Measurements from ENCODE around the gene SIRT2. TPM values are rescaled to one million over a fixed set of nuclear protein-coding genes. Genes with fewer than 3 reads are reported as not detected.

Gene SIRT2
- total RNA-seq, 1 experiment from 2014 or later, result 8.4 TPM

DNA sequence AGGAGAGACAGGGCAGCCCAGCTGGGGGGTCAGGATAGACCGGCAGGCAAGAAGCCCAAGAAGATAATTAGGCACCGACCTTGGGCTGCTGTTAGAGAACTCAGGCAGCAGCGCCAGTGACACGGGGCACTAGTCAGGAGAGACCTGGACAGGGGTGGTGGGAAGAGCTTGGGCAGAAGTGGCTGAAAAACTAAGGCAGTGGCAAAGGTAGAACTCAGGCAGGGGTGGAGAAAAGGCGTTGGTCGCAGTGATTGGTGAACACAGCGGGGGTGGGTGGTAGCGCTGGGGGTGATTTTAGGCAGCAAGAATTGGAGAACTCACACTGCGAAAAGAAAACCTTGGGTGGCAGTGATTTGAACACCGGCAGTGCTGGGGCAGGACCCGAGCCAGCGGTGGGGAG is 8.3 kb upstream of the SIRT2 start:
- Histone ChIP-seq H2BK20ac (ENCODE audit: low read depth, low read length, poor library complexity, severe bottlenecking) (no peak overlapping the region), H2AK5ac (ENCODE audit: insufficient read length, low read length) (no peak overlapping the region), H3K79me2 (ENCODE audit: insufficient read depth, low read length) (no peaks in the 10 kb centered on the region), H2BK5ac (ENCODE audit: insufficient read length, low read length) (no peak overlapping the region), H3K56ac (ENCODE audit: insufficient read length, low read depth, low read length) (no peak overlapping the region), H3K14ac (ENCODE audit: insufficient read depth, low read length) (no peak overlapping the region), H3K18ac (ENCODE audit: insufficient read length, low read depth, low read length) (no peak overlapping the region), H3K23ac (ENCODE audit: insufficient read length, low read depth, low read length) (no peak overlapping the region), H4K20me1 (ENCODE audit: control insufficient read depth, insufficient read depth, insufficient read length) (no peaks in the 10 kb centered on the region), H4K8ac (replicated peaks; ENCODE audit: insufficient read length, low read depth, low read length) (no peak overlapping the region), H2BK120ac (ENCODE audit: low read depth, low read length, poor library complexity, severe bottlenecking) (no peak overlapping the region), H3K79me1 (ENCODE audit: insufficient read depth, low read depth, low read length, poor library complexity, severe bottlenecking) (no peaks in the 10 kb centered on the region), H3K23me2 (ENCODE audit: insufficient read length, low read depth, low read length, poor library complexity, severe bottlenecking) (no peaks in the 10 kb centered on the region), H3K9me3 (ENCODE audit: control insufficient read depth, low read depth, low read length) (no peaks in the 10 kb centered on the region), H2AFZ (ENCODE audit: low read length) (no peak overlapping the region), H3K27me3 (ENCODE audit: insufficient read depth, low read length) (no peaks in the 10 kb centered on the region), H3K9ac (ENCODE audit: extremely low read depth, insufficient read length, low read length) (no peak overlapping the region), H3K4me2 (ENCODE audit: insufficient read depth, insufficient read length, low read length) (no peak overlapping the region), H3T11ph (ENCODE audit: low read length) (no peak overlapping the region), H3K4ac (ENCODE audit: low read depth, low read length) (no peak overlapping the region), H4K5ac (ENCODE audit: insufficient read length, low read depth, low read length) (no peak overlapping the region), H2BK15ac (ENCODE audit: low read depth, low read length) (no peak overlapping the region), H3K27ac (ENCODE audit: insufficient read length, low read depth, low read length) (no peak overlapping the region), H2BK12ac (ENCODE audit: insufficient read length, low read depth, low read length) (no peak overlapping the region), H4K91ac (ENCODE audit: insufficient read length, low read depth, low read length) (no peak overlapping the region), H3K4me1 (ENCODE audit: insufficient read depth, low read length) (no peaks in the 10 kb centered on the region; the same call in 1 of the 2 replicates)
- Mint-ChIP-seq H3K4me3 (no peak overlapping the region; a peak in 1 of 5 replicates), H3K9me3 (no peaks in the 10 kb centered on the region), H3K27ac (peak overlapping the region in 2 of 3 experiments; percentile 1 to 53; a peak in 4 of 7 replicates), H3K4me1 (peaks cover 3 to 4% of the 10 kb centered on the region in 2 experiments; a peak in 3 of 4 replicates), H3K36me3 (ENCODE audit: insufficient read depth in 1 of 3, low read depth in 3 of 3) (peaks cover 13 to 33% (median 28%) of the 10 kb centered on the region in 3 experiments; a peak in 6 of 7 replicates), H3K27me3 (ENCODE audit: low read depth) (no peaks in the 10 kb centered on the region; the same call in none of the 2 replicates)
- no peak for DNase-seq
- no CpG with 5 or more reads among the region's 12 CpGs for WGBS (ENCODE audit: extremely low coverage, insufficient read length, low lambda C conversion rate)
- TF ChIP-seq, protein P1, sequence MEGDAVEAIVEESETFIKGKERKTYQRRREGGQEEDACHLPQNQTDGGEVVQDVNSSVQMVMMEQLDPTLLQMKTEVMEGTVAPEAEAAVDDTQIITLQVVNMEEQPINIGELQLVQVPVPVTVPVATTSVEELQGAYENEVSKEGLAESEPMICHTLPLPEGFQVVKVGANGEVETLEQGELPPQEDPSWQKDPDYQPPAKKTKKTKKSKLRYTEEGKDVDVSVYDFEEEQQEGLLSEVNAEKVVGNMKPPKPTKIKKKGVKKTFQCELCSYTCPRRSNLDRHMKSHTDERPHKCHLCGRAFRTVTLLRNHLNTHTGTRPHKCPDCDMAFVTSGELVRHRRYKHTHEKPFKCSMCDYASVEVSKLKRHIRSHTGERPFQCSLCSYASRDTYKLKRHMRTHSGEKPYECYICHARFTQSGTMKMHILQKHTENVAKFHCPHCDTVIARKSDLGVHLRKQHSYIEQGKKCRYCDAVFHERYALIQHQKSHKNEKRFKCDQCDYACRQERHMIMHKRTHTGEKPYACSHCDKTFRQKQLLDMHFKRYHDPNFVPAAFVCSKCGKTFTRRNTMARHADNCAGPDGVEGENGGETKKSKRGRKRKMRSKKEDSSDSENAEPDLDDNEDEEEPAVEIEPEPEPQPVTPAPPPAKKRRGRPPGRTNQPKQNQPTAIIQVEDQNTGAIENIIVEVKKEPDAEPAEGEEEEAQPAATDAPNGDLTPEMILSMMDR (conservative IDR thresholded peaks at IDR 0.05), result no peak

All from H9 (cell line).